PC-9 (cell line): ENCODE data around the gene DNAJC12.

Source experiments
- CTCF ChIP-seq: fragments of 200-600 bp; sonication (generic); conservative IDR thresholded peaks from 2 replicates; pipeline ENCODE4 v1.6.1; 2017; ENCODE audit warnings: mixed run types, antibody characterized with exemption, mild to moderate bottlenecking, moderate library complexity
- EZH2 ChIP-seq: fragments of 200-600 bp; sonication (generic); IDR thresholded peaks from 2 replicates; pipeline ENCODE4 v1.8.0; 2017; ENCODE audit warnings: antibody characterized with exemption, low read depth

DNA sequence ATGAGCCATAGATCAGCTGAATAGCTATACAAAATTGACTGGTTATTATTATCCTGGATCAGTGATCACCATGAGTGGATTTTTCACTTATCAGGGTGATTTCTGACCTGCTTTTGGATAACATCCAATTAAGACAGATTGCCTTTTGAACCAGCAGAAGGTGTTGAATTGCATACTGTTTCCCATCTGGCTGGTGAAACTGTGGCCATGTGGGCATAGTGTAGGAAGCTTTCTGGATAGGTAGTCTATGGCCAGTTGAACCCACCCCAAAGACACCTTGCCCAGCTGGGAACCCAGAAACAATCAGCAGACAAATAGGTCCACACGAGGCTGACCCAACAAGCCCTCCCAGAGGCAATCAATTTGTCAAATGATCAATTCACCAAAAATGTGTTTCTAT lies 29.3 kb downstream of the DNAJC12 start:
- TF ChIP-seq CTCF (no peak), EZH2 (no peak)
